Small intestine (tissue), 7 donors: Measurements from ENCODE around the gene GLRB. TPM values are rescaled to one million over a fixed set of nuclear protein-coding genes. Genes with fewer than 3 reads are reported as not detected.
A peak's percentile ranks its signal among the peaks of the same experiment; 100 is the strongest.

Experiments
- DNase-seq, 2 donors: peaks; one replicate each; pipeline versions ENCODE4 v3.0.0 to v3.0.0-alpha.2; 2013
- FAIRE-seq: peaks from 2 replicates; lab custom pipeline; 2012; peaks lifted over from hg19 to GRCh38; lab: Jason Lieb, UNC
- H3K27ac ChIP-seq, 3 donors: one replicate each; pipeline ENCODE4 v1.5.1; 2013; ENCODE audit warnings: low read length in 2 of 3, mild to moderate bottlenecking in 2 of 3, control low read depth in 1 of 3, inconsistent platforms in 1 of 3, low read depth in 1 of 3, moderate library complexity in 1 of 3
- H3K27me3 ChIP-seq, 3 donors: one replicate each; pipeline ENCODE4 v1.6.1; 2013; ENCODE audit warnings: low read length in 3 of 3, inconsistent platforms in 1 of 3; ENCODE audit not compliant: control insufficient read depth in 3 of 3, insufficient read depth in 3 of 3
- H3K36me3 ChIP-seq, 3 donors: one replicate each; pipeline ENCODE4 v1.6.1; 2013; ENCODE audit warnings: low read length in 3 of 3, inconsistent platforms in 1 of 3, low read depth in 1 of 3, mild to moderate bottlenecking in 1 of 3, moderate library complexity in 1 of 3; ENCODE audit not compliant: control insufficient read depth in 3 of 3, insufficient read depth in 2 of 3
- H3K4me1 ChIP-seq, 3 donors: one replicate each; pipeline ENCODE4 v1.6.1; 2013; ENCODE audit warnings: low read length in 2 of 3, inconsistent platforms in 1 of 3, low read depth in 1 of 3, mild to moderate bottlenecking in 1 of 3, moderate library complexity in 1 of 3; ENCODE audit not compliant: control insufficient read depth in 3 of 3, insufficient read depth in 2 of 3
- H3K4me3 ChIP-seq, 3 donors: one replicate each; pipeline ENCODE4 v1.5.1; 2013; ENCODE audit warnings: low read length in 3 of 3, control low read depth in 1 of 3, inconsistent platforms in 1 of 3, low read depth in 1 of 3, mild to moderate bottlenecking in 1 of 3, moderate library complexity in 1 of 3
- H3K9me3 ChIP-seq, 2 donors: one replicate each; pipeline ENCODE4 v1.6.1; 2013; ENCODE audit warnings: low read depth in 1 of 2, low read length in 1 of 2; ENCODE audit not compliant: control insufficient read depth in 2 of 2, insufficient read depth in 1 of 2
- WGBS, 3 donors: extraction: QIAGEN DNeasy Blood & Tissue Kit; methylation state at CpG; one replicate each; pipeline ENCODE4 v1.1.7; 2013; 5-methylcytosine and 5-hydroxymethylcytosine counted together
- polyA plus RNA-seq, 4 donors: library from polyadenylated mRNA; stranded (reverse) in 3 of 4; unstranded in 1 of 4; fragments of 200-250 nt in 3 of 4; fragments of 120-200 nt in 1 of 4; gene quantifications; one replicate each; pipeline versions ENCODE4 v1.2.1 to v1.2.3, GENCODE V29; 2013
- donor health status: healthy with polysubstance abuse.
- donor health status: control.
- donor health status: control.
- donor health status: Bipolar disorder and iron deficiency.
- donor health status: healthy.

The GLRB gene
- polyA plus RNA-seq, 4 donors: 0.22 to 1.8 (median 1.2) TPM; not detected in 1

- no peak overlapping the region for H3K27ac ChIP-seq
- no peaks in the 10 kb centered on the region for H3K9me3 ChIP-seq
- WGBS, 3 donors: 82 to 87% (median 86%) methylated on average over 4 of the region's 4 CpGs
- DNase-seq (no peak), FAIRE-seq (no peak)
- H3K27me3 ChIP-seq: no peaks in the 10 kb centered on the region
- H3K36me3 ChIP-seq: no peaks in the 10 kb centered on the region
- no peaks in the 10 kb centered on the region for H3K4me1 ChIP-seq
- no peak overlapping the region for H3K4me3 ChIP-seq
Measured at GRCh38 chr4:157099506-157099905, 23.6 kb downstream of the GLRB start.

- Histone ChIP-seq H3K27ac (no peak overlapping the region), H3K27me3 (no peaks in the 10 kb centered on the region), H3K4me3 (no peak overlapping the region), H3K9me3 (no peaks in the 10 kb centered on the region), H3K36me3 (no peaks in the 10 kb centered on the region), H3K4me1 (no peaks in the 10 kb centered on the region)
- FAIRE-seq: no peak
- 67 to 83% (median 73%) methylated on average over 1 of the region's 1 CpG for WGBS, 3 donors
- DNase-seq: no peak
Measured at GRCh38 chr4:157104541-157104940, 28.6 kb downstream of the GLRB start.

- Histone ChIP-seq H3K4me1 (no peaks in the 10 kb centered on the region), H3K4me3 (no peak overlapping the region), H3K9me3 (no peaks in the 10 kb centered on the region), H3K27me3 (no peaks in the 10 kb centered on the region), H3K36me3 (no peaks in the 10 kb centered on the region), H3K27ac (no peak overlapping the region)
- 81 to 86% (median 81%) methylated on average over 6 of the region's 6 CpGs for WGBS, 3 donors
- FAIRE-seq: no peak
- DNase-seq: no peak
Measured at GRCh38 chr4:157114671-157115070, 38.7 kb downstream of the GLRB start.

- H3K9me3 ChIP-seq: no peaks in the 10 kb centered on the region
- peak in 1 of 2 donors; percentile 4 for DNase-seq
- WGBS, 3 donors: 70 to 77% (median 70%) methylated on average over 3 of the region's 3 CpGs
- FAIRE-seq: no peak
- no peaks in the 10 kb centered on the region for H3K4me1 ChIP-seq
- H3K4me3 ChIP-seq: no peak overlapping the region
- H3K27ac ChIP-seq: no peak overlapping the region
- no peaks in the 10 kb centered on the region for H3K27me3 ChIP-seq
- no peaks in the 10 kb centered on the region for H3K36me3 ChIP-seq
Measured at GRCh38 chr4:157115613-157116335, 39.8 kb downstream of the GLRB start.

- DNase-seq (no peak), FAIRE-seq (no peak)
- no peaks in the 10 kb centered on the region for H3K36me3 ChIP-seq
- no peak overlapping the region for H3K4me3 ChIP-seq
- no peaks in the 10 kb centered on the region for H3K9me3 ChIP-seq
- WGBS, 3 donors: 77 to 87% (median 82%) methylated on average over 2 of the region's 2 CpGs
- no peaks in the 10 kb centered on the region for H3K27me3 ChIP-seq
- H3K27ac ChIP-seq: no peak overlapping the region
- no peaks in the 10 kb centered on the region for H3K4me1 ChIP-seq
Measured at GRCh38 chr4:157121401-157121800, 45.5 kb downstream of the GLRB start.

- Histone ChIP-seq H3K36me3 (no peaks in the 10 kb centered on the region), H3K27me3 (no peaks in the 10 kb centered on the region), H3K9me3 (no peaks in the 10 kb centered on the region), H3K4me3 (no peak overlapping the region), H3K27ac (no peak overlapping the region), H3K4me1 (no peaks in the 10 kb centered on the region)
- 85 to 88% (median 86%) methylated on average over 2 of the region's 2 CpGs for WGBS, 3 donors
- DNase-seq (no peak), FAIRE-seq (no peak)
Measured at GRCh38 chr4:157127571-157127970, 51.6 kb downstream of the GLRB start.

- H3K4me1 ChIP-seq: no peaks in the 10 kb centered on the region
- no peak overlapping the region for H3K4me3 ChIP-seq
- DNase-seq (peak; percentile 1 to 5), FAIRE-seq (no peak)
- H3K27me3 ChIP-seq: no peaks in the 10 kb centered on the region
- no peaks in the 10 kb centered on the region for H3K36me3 ChIP-seq
- H3K27ac ChIP-seq: no peak overlapping the region
- no peaks in the 10 kb centered on the region for H3K9me3 ChIP-seq
Measured at GRCh38 chr4:157128395-157128794, 52.4 kb downstream of the GLRB start.

GRCh38 chr4:157141976-157142375 lies 66.0 kb downstream of the GLRB start:
- no peaks in the 10 kb centered on the region for H3K27me3 ChIP-seq
- FAIRE-seq (no peak), DNase-seq (no peak)
- H3K9me3 ChIP-seq: no peaks in the 10 kb centered on the region
- H3K4me1 ChIP-seq: no peaks in the 10 kb centered on the region
- no peak overlapping the region for H3K27ac ChIP-seq
- no peak overlapping the region for H3K4me3 ChIP-seq
- no peaks in the 10 kb centered on the region for H3K36me3 ChIP-seq

GRCh38 chr4:157143369-157143768 lies 67.4 kb downstream of the GLRB start:
- no peak for DNase-seq
- H3K4me1 ChIP-seq: no peaks in the 10 kb centered on the region
- no peak for FAIRE-seq
- H3K9me3 ChIP-seq: no peaks in the 10 kb centered on the region
- H3K4me3 ChIP-seq: no peak overlapping the region
- no peaks in the 10 kb centered on the region for H3K27me3 ChIP-seq
- no peaks in the 10 kb centered on the region for H3K36me3 ChIP-seq
- WGBS, 3 donors: 80 to 84% (median 82%) methylated on average over 4 of the region's 4 CpGs
- no peak overlapping the region for H3K27ac ChIP-seq
